NCI-H345 treated with DMSO at 0.1 percent for 48 hours (cell line): ENCODE data around the gene CTXN1.
"Not testable (repeated sequence)": the region's sequence is repeated elsewhere in the genome, so short reads cannot be mapped to it uniquely, and the experiment has no call there.

Experiments
- DNase-seq: peaks from one replicate; lab custom pipeline; 2025; ENCODE audit not compliant: unreplicated experiment; lab: John Stamatoyannopoulos, UW

Gene CTXN1

GRCh38 chr19:7926727-7927604 lies 1.0 kb upstream of the CTXN1 start:
- no peak for DNase-seq

- DNase-seq: peak; percentile 54
These were observed 624 bp downstream of the CTXN1 start for GRCh38 chr19:7925171-7925851.

GRCh38 chr19:7924651-7925170 lies 1.2 kb downstream of the CTXN1 start:
- no peak for DNase-seq

- DNase-seq: no peak
These were observed 1.7 kb downstream of the CTXN1 start for GRCh38 chr19:7924241-7924640.

GRCh38 chr19:7923295-7924191 lies 2.4 kb downstream of the CTXN1 start:
- no peak for DNase-seq

GRCh38 chr19:7922836-7923195 lies 3.1 kb downstream of the CTXN1 start:
- no peak for DNase-seq

- no peak for DNase-seq
These were observed 3.7 kb downstream of the CTXN1 start for GRCh38 chr19:7921967-7922835.

- no peak for DNase-seq
These were observed 4.5 kb downstream of the CTXN1 start for GRCh38 chr19:7921302-7921966.

- peak; percentile 90 for DNase-seq
These were observed 5.2 kb downstream of the CTXN1 start for GRCh38 chr19:7920519-7921301.

- DNase-seq: peak; percentile 84
These were observed 6.1 kb downstream of the CTXN1 start, which contains the start of gene SNAPC2 for GRCh38 chr19:7919610-7920518. Gene SNAPC2 (plus strand): TSS chr19:7920338. CDS start chr19:7920367, 29 bp downstream.

GRCh38 chr19:7918615-7919421 lies 7.1 kb downstream of the CTXN1 start:
- DNase-seq: no peak

- not testable (repeated sequence) for DNase-seq
These were observed 7.8 kb downstream of the CTXN1 start for GRCh38 chr19:7918062-7918614.

GRCh38 chr19:7917267-7918061 lies 8.5 kb downstream of the CTXN1 start:
- DNase-seq: peak; percentile 29

- no peak for DNase-seq
These were observed 9.0 kb downstream of the CTXN1 start for GRCh38 chr19:7916955-7917266.

GRCh38 chr19:7916103-7916954 lies 9.6 kb downstream of the CTXN1 start:
- no peak for DNase-seq
